OCI-LY7 (cell line): Measurements from ENCODE around the gene EPHB1.

ENCODE experiments used
- EZH2phosphoT487 ChIP-seq: fragments of 200-600 bp; sonication (generic); IDR thresholded peaks from 2 replicates; pipeline ENCODE4 v1.6.1; 2018; ENCODE audit warnings: low read depth, borderline replicate concordance, mild to moderate bottlenecking, mixed run types, antibody characterized with exemption, low read length, moderate library complexity, mixed read lengths
- TF ChIP-seq, protein P1 (sequence below): fragments of 200-600 bp; sonication (generic); conservative IDR thresholded peaks from 2 replicates; pipeline ENCODE4 v1.5.1; 2014; ENCODE audit warnings: mild to moderate bottlenecking, antibody characterized with exemption, low read length, moderate library complexity, mixed read lengths

DNA sequence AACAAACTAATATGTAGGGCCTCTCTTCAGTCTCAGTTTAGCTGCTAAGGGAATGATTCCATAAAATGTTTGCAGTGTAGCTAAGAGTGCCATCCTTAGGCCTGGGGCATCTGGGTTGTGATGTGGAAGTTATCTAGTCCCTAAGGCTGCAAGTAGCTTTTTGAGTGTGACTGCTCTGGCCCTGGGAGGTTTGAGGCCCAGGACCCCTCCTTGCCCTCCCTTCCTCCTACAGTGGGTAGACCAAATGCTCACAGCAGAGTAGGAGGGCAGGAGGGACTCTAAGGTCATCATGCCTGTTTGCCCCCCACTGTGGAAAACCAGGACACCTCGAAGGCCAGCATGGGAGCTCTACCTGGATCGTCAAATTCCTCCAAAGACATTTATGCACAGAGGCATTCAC lies 115.0 kb downstream of the EPHB1 start:
- TF ChIP-seq, protein P1, sequence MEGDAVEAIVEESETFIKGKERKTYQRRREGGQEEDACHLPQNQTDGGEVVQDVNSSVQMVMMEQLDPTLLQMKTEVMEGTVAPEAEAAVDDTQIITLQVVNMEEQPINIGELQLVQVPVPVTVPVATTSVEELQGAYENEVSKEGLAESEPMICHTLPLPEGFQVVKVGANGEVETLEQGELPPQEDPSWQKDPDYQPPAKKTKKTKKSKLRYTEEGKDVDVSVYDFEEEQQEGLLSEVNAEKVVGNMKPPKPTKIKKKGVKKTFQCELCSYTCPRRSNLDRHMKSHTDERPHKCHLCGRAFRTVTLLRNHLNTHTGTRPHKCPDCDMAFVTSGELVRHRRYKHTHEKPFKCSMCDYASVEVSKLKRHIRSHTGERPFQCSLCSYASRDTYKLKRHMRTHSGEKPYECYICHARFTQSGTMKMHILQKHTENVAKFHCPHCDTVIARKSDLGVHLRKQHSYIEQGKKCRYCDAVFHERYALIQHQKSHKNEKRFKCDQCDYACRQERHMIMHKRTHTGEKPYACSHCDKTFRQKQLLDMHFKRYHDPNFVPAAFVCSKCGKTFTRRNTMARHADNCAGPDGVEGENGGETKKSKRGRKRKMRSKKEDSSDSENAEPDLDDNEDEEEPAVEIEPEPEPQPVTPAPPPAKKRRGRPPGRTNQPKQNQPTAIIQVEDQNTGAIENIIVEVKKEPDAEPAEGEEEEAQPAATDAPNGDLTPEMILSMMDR, result no peak
- no peak for TF ChIP-seq EZH2phosphoT487
